TTC549 (cell line): Measurements from ENCODE around the gene GPR42.
"Not testable (repeated sequence)": the region's sequence is repeated elsewhere in the genome, so short reads cannot be mapped to it uniquely, and the experiment has no call there.

Experiments used
- FAIRE-seq: peaks from 2 replicates; lab custom pipeline; 2012; peaks lifted over from hg19 to GRCh38; lab: Jason Lieb, UNC

Gene GPR42

GRCh38 chr19:35363711-35364425, 7.0 kb upstream of the GPR42 start:
- no peak for FAIRE-seq

- FAIRE-seq: no peak
These were observed 5.6 kb upstream of the GPR42 start for GRCh38 chr19:35365303-35365702.

GRCh38 chr19:35368378-35368777, 2.5 kb upstream of the GPR42 start:
- no peak for FAIRE-seq

GRCh38 chr19:35369522-35369921, 1.3 kb upstream of the GPR42 start:
- FAIRE-seq: no peak

GRCh38 chr19:35373492-35373891, 2.6 kb downstream of the GPR42 start:
- no peak for FAIRE-seq

- not testable (repeated sequence) for FAIRE-seq
These were observed 3.2 kb downstream of the GPR42 start for GRCh38 chr19:35374031-35374430.

- FAIRE-seq: no peak
These were observed 4.8 kb downstream of the GPR42 start for GRCh38 chr19:35375505-35376307.

- FAIRE-seq: no peak
These were observed 6.8 kb downstream of the GPR42 start for GRCh38 chr19:35377656-35378055.

GRCh38 chr19:35378356-35378755, 7.5 kb downstream of the GPR42 start:
- FAIRE-seq: no peak

- FAIRE-seq: not testable (repeated sequence)
These were observed 8.7 kb downstream of the GPR42 start for GRCh38 chr19:35379545-35379944.

GRCh38 chr19:35379992-35380391, 9.1 kb downstream of the GPR42 start:
- no peak for FAIRE-seq

GRCh38 chr19:35380450-35381124, 9.7 kb downstream of the GPR42 start:
- FAIRE-seq: no peak

GRCh38 chr19:35381318-35381717, 10.4 kb downstream of the GPR42 start:
- no peak for FAIRE-seq

GRCh38 chr19:35381926-35382325, 11.1 kb downstream of the GPR42 start:
- FAIRE-seq: no peak

- no peak for FAIRE-seq
These were observed 12.7 kb downstream of the GPR42 start for GRCh38 chr19:35383536-35383935.

GRCh38 chr19:35388277-35389054, 17.6 kb downstream of the GPR42 start:
- FAIRE-seq: no peak

- no peak for FAIRE-seq
These were observed 18.5 kb downstream of the GPR42 start for GRCh38 chr19:35389192-35389861.

- FAIRE-seq: no peak
These were observed 22.2 kb downstream of the GPR42 start for GRCh38 chr19:35392742-35393715.

GRCh38 chr19:35395382-35396199, 24.7 kb downstream of the GPR42 start:
- FAIRE-seq: no peak
